Tibial nerve (tissue), 3 donors: ENCODE results near the gene FAM236D.
"Not testable (repeated sequence)": the region's sequence is repeated elsewhere in the genome, so short reads cannot be mapped to it uniquely, and the experiment has no call there.

Experiments
- POLR2A ChIP-seq, 2 donors: fragments of 450-650 bp; IDR thresholded peaks; one replicate each; pipeline ENCODE4 v1.6.1; 2017; ENCODE audit warnings: antibody characterized with exemption in 2 of 2, mild to moderate bottlenecking in 2 of 2, moderate library complexity in 2 of 2
- TF ChIP-seq, protein P1 (sequence below), 5 experiments: fragments of 200-600 bp in 3 of 5; fragments of 450-650 bp in 2 of 5; sonication (generic) in 3 of 5; IDR thresholded peaks; one replicate each; pipeline ENCODE4 v1.5.1; 2016 to 2019; ENCODE audit warnings: antibody characterized with exemption in 5 of 5, mild to moderate bottlenecking in 3 of 5, moderate library complexity in 2 of 5

DNA sequence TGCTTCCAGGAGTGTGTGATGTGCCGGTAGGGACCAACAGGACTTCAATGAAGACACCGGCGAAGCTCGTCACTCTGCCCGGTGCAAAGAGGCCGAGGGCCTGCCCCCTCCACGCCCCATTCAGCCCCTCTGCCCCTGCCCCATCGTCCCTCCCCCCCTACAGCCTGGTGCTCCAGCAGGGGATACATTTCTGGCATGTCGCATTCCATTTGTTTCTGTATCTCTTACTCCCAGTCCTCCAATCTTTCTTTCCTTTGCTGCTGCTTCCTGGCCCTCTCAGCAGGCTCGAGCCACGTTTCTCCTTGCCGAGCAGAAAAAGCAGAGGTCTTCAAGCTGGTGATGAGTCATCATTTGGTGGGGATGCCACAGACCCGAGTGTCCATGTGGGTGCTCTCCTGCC lies at the start of gene FAM236D:
- TF ChIP-seq POLR2A (IDR thresholded peaks at IDR 0.05) = not testable (repeated sequence)
- TF ChIP-seq, protein P1, sequence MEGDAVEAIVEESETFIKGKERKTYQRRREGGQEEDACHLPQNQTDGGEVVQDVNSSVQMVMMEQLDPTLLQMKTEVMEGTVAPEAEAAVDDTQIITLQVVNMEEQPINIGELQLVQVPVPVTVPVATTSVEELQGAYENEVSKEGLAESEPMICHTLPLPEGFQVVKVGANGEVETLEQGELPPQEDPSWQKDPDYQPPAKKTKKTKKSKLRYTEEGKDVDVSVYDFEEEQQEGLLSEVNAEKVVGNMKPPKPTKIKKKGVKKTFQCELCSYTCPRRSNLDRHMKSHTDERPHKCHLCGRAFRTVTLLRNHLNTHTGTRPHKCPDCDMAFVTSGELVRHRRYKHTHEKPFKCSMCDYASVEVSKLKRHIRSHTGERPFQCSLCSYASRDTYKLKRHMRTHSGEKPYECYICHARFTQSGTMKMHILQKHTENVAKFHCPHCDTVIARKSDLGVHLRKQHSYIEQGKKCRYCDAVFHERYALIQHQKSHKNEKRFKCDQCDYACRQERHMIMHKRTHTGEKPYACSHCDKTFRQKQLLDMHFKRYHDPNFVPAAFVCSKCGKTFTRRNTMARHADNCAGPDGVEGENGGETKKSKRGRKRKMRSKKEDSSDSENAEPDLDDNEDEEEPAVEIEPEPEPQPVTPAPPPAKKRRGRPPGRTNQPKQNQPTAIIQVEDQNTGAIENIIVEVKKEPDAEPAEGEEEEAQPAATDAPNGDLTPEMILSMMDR (IDR thresholded peaks at IDR 0.05) = not testable (repeated sequence)
